K562 (cell line): ENCODE data around the gene CNKSR3. TPM values are rescaled to one million over a fixed set of nuclear protein-coding genes. Genes with fewer than 3 reads are reported as not detected.

Experiments used
- ATAC-seq: fragments of 200-7000 bp; cut with Tn5 transposase; 3 replicates; pipeline ENCODE4 v1.9.1; 2020; ENCODE audit warnings: moderate library complexity
- Bru-seq: library from RNA; stranded (reverse); fragments of 400-500 nt; gene quantifications from one replicate; lab custom pipeline; 2021; lab: Mats Ljungman, UMichigan
- BruChase-seq, 2 experiments: library from RNA; stranded (reverse); fragments of 400-500 nt; gene quantifications; one replicate each; lab custom pipeline; 2021; lab: Mats Ljungman, UMichigan
- BruUV-seq: library from RNA; stranded (reverse); fragments of 400-500 nt; replicated peaks from 2 replicates; lab custom pipeline; 2021; lab: Mats Ljungman, UMichigan
- CTCF ChIA-PET: fragments of 300-600 bp; formaldehyde crosslinking; extraction: SDS; loops from one replicate; lab custom pipeline; 2021; ENCODE audit warnings: low intra/inter-chr PET ratio; lab: Yijun Ruan, JAX
- POLR2A ChIA-PET: fragments of 300-600, 350-650 bp; sonication (Branson Sonifier 250); formaldehyde crosslinking; extraction: SDS; loops from one replicate; lab custom pipeline; 2021; ENCODE audit warnings: antibody characterized with exemption, inconsistent platforms; lab: Yijun Ruan, JAX
- DNase-seq, 4 experiments: peaks; one replicate each; pipeline versions ENCODE4 v3.0.0 to v3.0.0-alpha.2; 2011 to 2018; ENCODE audit warnings: low spot score in 3 of 4, mixed read lengths in 3 of 4; ENCODE audit errors: extremely low read depth in 1 of 4
- FAIRE-seq: peaks from 2 replicates; lab custom pipeline; 2011; peaks lifted over from hg19 to GRCh38; lab: Jason Lieb, UNC
- H2AFZ ChIP-seq: 2 replicates; pipeline ENCODE4 v1.6.0; 2011; ENCODE audit warnings: low read depth, low read length, control low read depth, inconsistent platforms
- H3K27ac ChIP-seq: fragments of 200-600 bp; 3 replicates; pipeline ENCODE4 v1.8.0; 2011; ENCODE audit warnings: low read depth, mild to moderate bottlenecking, control low read depth, inconsistent platforms, low read length, moderate library complexity, mixed read lengths; ENCODE audit errors: extremely low read depth
- H3K27me3 ChIP-seq, 2 experiments: fragments of 300-600 bp in 1 of 2; 2 replicates in 1 of 2; 3 replicates in 1 of 2; pipeline versions ENCODE4 v1.6.0 to v1.8.0; 2011; ENCODE audit warnings: inconsistent platforms in 2 of 2, low read length in 2 of 2, mild to moderate bottlenecking in 1 of 2, mixed read lengths in 1 of 2, moderate library complexity in 1 of 2; ENCODE audit not compliant: control insufficient read depth in 2 of 2, insufficient read depth in 2 of 2
- H3K36me3 ChIP-seq: fragments of 300-600 bp; 3 replicates; pipeline ENCODE4 v1.8.0; 2011; ENCODE audit warnings: mild to moderate bottlenecking, low read length, inconsistent platforms; ENCODE audit not compliant: control insufficient read depth, insufficient read depth
- H3K4me1 ChIP-seq, 2 experiments: fragments of 200-600 bp in 1 of 2; replicated peaks in 1 of 2; 2 replicates in 1 of 2; 3 replicates in 1 of 2; pipeline versions ENCODE4 v1.5.1 to v1.8.0; 2011; ENCODE audit warnings: inconsistent platforms in 2 of 2, low read length in 2 of 2, mild to moderate bottlenecking in 1 of 2, mixed read lengths in 1 of 2, moderate library complexity in 1 of 2; ENCODE audit not compliant: control insufficient read depth in 2 of 2, insufficient read depth in 2 of 2
- H3K4me2 ChIP-seq: 2 replicates; pipeline ENCODE4 v1.6.1; 2011; ENCODE audit warnings: low read length, control low read depth, inconsistent platforms, mixed read lengths; ENCODE audit not compliant: insufficient read depth
- H3K4me3 ChIP-seq: fragments of 200-600 bp; sonication (generic), shearing (Covaris generic); 2 replicates; pipeline ENCODE4 v1.5.1; 2016; ENCODE audit warnings: control low read depth, inconsistent platforms
- H3K79me2 ChIP-seq: fragments of 200-600 bp; 3 replicates; pipeline ENCODE4 v1.8.0; 2011; ENCODE audit warnings: low read length, inconsistent platforms; ENCODE audit not compliant: control insufficient read depth, insufficient read depth
- H3K9ac ChIP-seq, 2 experiments: 2 replicates each; pipeline versions ENCODE4 v1.6.0 to v1.6.1; 2011; ENCODE audit warnings: low read depth in 2 of 2, low read length in 2 of 2, control low read depth in 1 of 2, inconsistent platforms in 1 of 2, mild to moderate bottlenecking in 1 of 2, mixed read lengths in 1 of 2; ENCODE audit not compliant: insufficient read depth in 1 of 2
- H3K9me1 ChIP-seq: one replicate; pipeline ENCODE4 v1.6.0; 2011; ENCODE audit warnings: inconsistent platforms, mild to moderate bottlenecking, low read length, moderate library complexity; ENCODE audit not compliant: control insufficient read depth, insufficient read depth
- H3K9me3 ChIP-seq: replicated peaks from 2 replicates; pipeline ENCODE4 v1.5.1; 2011; ENCODE audit warnings: low read depth, low read length, inconsistent platforms; ENCODE audit not compliant: control insufficient read depth, insufficient read depth
- H4K20me1 ChIP-seq: replicated peaks from 2 replicates; pipeline ENCODE4 v1.6.1; 2011; ENCODE audit warnings: low read length, inconsistent platforms, mixed read lengths; ENCODE audit not compliant: control insufficient read depth, insufficient read depth
- ARNT ChIP-seq, 2 experiments: fragments of 450-650 bp; IDR thresholded peaks; 2 replicates each; pipeline ENCODE4 v1.6.1; 2016; ENCODE audit warnings: mild to moderate bottlenecking in 1 of 2
- CBFA2T2 ChIP-seq: fragments of 450-650 bp; conservative IDR thresholded peaks from 2 replicates; pipeline ENCODE4 v1.6.1; 2017; ENCODE audit warnings: mild to moderate bottlenecking
- DACH1 ChIP-seq: fragments of 450-650 bp; IDR thresholded peaks from 2 replicates; pipeline ENCODE4 v1.6.1; 2018; ENCODE audit not compliant: partially characterized antibody
- DNMT1 ChIP-seq: fragments of 450-650 bp; IDR thresholded peaks from 2 replicates; pipeline ENCODE4 v1.6.1; 2016; ENCODE audit warnings: antibody characterized with exemption, mild to moderate bottlenecking
- E2F3 ChIP-seq: fragments of 250-450 bp; sonication (Bioruptor Pico); IDR thresholded peaks from 2 replicates; pipeline ENCODE4 v1.4.0; 2020; ENCODE audit warnings: mild to moderate bottlenecking
- ELF1 ChIP-seq: fragments of 200-800 bp; sonication (Bioruptor generic); IDR thresholded peaks from 2 replicates; pipeline ENCODE4 v1.6.1; 2016; ENCODE audit warnings: missing genetic modification characterization, missing compliant biosample characterization
- MITF ChIP-seq: IDR thresholded peaks from 2 replicates; pipeline ENCODE4 v1.6.1; 2014; ENCODE audit warnings: antibody characterized with exemption
- SLC30A9 ChIP-seq: fragments of 250-450 bp; sonication (Bioruptor Pico); IDR thresholded peaks from 2 replicates; pipeline ENCODE4 v1.8.0; 2022; ENCODE audit warnings: mild to moderate bottlenecking, moderate library complexity
- SRSF1 ChIP-seq: fragments of 200-400 bp; formaldehyde crosslinking; IDR thresholded peaks from 2 replicates; pipeline ENCODE4 v1.6.1; 2017; ENCODE audit warnings: mild to moderate bottlenecking, low read depth, low read length, moderate library complexity
- TAF1 ChIP-seq: IDR thresholded peaks from 2 replicates; pipeline ENCODE4 v1.6.1; 2011; ENCODE audit warnings: mild to moderate bottlenecking, low read length, moderate library complexity; ENCODE audit not compliant: insufficient read depth, control insufficient read depth, severe bottlenecking; ENCODE audit errors: extremely low read depth
- XRCC5 ChIP-seq: fragments of 200-400 bp; formaldehyde crosslinking; IDR thresholded peaks from 2 replicates; pipeline ENCODE4 v1.6.1; 2017; ENCODE audit warnings: low read depth, mild to moderate bottlenecking, low read length
- ZBTB33 ChIP-seq: sonication (generic); formaldehyde crosslinking; IDR thresholded peaks from 2 replicates; pipeline ENCODE4 v1.8.1; 2023; ENCODE audit warnings: mild to moderate bottlenecking, missing genetic modification reagents
- ZNF785 ChIP-seq: fragments of 250-450 bp; sonication (Bioruptor Pico); IDR thresholded peaks from 2 replicates; pipeline ENCODE4 v1.4.0; 2020; ENCODE audit warnings: mild to moderate bottlenecking
- WGBS: fragments of 100-300 bp; shearing (Covaris generic); methylation state at CpG from one replicate; pipeline ENCODE4 v1.1.6; 2016; ENCODE audit warnings: low coverage, mixed read lengths; ENCODE audit not compliant: insufficient coverage; ENCODE audit errors: missing lambda C conversion rate; 5-methylcytosine and 5-hydroxymethylcytosine counted together
- in situ Hi-C: fragments of 300-500 bp; cut with MboI; formaldehyde crosslinking; loops from 4 replicates; pipeline ENCODE4 v1.15.0; 2018; ENCODE audit warnings: inconsistent platforms, mixed read lengths
- intact Hi-C: fragments of 100-400 bp; cut with micrococcal nuclease; formaldehyde crosslinking; loops from 2 replicates; pipeline ENCODE4 v1.14.2; 2022
- long read RNA-seq, 3 experiments: library from polyadenylated mRNA in 2 of 3; library from RNA in 1 of 3; unstranded in 2 of 3; stranded (forward) in 1 of 3; transcript quantifications; one replicate each; pipeline ENCODE4 v2.0.0, GENCODE V29; 2019 to 2022
- polyA minus RNA-seq, 3 experiments: library from RNA; depleted of rRNA, polyadenylated mRNA; stranded (reverse); fragments of >200 nt; gene quantifications; 2 replicates each; pipeline ENCODE4 v1.2.3, GENCODE V29; 2011
- polyA plus RNA-seq, 8 experiments: library from polyadenylated mRNA; depleted of rRNA in 4 of 8; stranded (reverse) in 5 of 8; unstranded in 3 of 8; fragments of >200 nt; fragmentation: Nextera tagmentation in 2 of 8; fragmentation: Illumina TruSeq in 1 of 8; extraction: Ambion mirVana in 2 of 8; extraction: Trizol in 1 of 8; gene quantifications; 2 replicates each; pipeline versions ENCODE4 v1.2.1 to v1.2.3, GENCODE V29; 2011 to 2014; ENCODE audit warnings: inconsistent platforms in 1 of 8, missing spikeins in 1 of 8
- total RNA-seq, 7 experiments: library from RNA; depleted of rRNA in 6 of 7; stranded (reverse); fragments of >200 nt in 6 of 7; fragmentation: Illumina TruSeq in 2 of 7; extraction: Trizol in 2 of 7; gene quantifications; 2 replicates each; pipeline versions ENCODE4 v1.2.1 to v1.2.3, GENCODE V29; 2011 to 2021; ENCODE audit warnings: low replicate concordance in 1 of 7

Gene CNKSR3
- 10.5 and 14.3 TPM in 2 replicates for total RNA-seq (2011; cell fraction: chromatin; rRNA removed; ENCODE audit: low replicate concordance)
- total RNA-seq (2011; cell fraction: nucleolus; rRNA removed) = 4.2 and 4.6 TPM in 2 replicates
- total RNA-seq (2011; cell fraction: nucleoplasm; rRNA removed) = 7.0 and 15.1 TPM in 2 replicates
- 6.7 and 11.6 TPM in 2 replicates for total RNA-seq (2014; rRNA removed)
- 19.4 and 20.6 TPM in 2 replicates for total RNA-seq (2014; rRNA removed; fragmentation: Illumina TruSeq; extraction: Trizol)
- total RNA-seq (2015; rRNA removed; fragmentation: Illumina TruSeq; extraction: Trizol) = 17.4 and 18.6 TPM in 2 replicates
- total RNA-seq (2021) = 25.7 and 27.9 TPM in 2 replicates
- 7.1 and 8.1 TPM in 2 replicates for polyA plus RNA-seq (2011; rRNA removed)
- polyA plus RNA-seq (2011; cell fraction: cytosol; rRNA removed) = 4.9 and 5.0 TPM in 2 replicates
- 5.8 and 8.4 TPM in 2 replicates for polyA plus RNA-seq (2011; cell fraction: nucleus; rRNA removed)
- polyA plus RNA-seq (2012) = 5.2 and 13.5 TPM in 2 replicates
- 24.2 and 29.6 TPM in 2 replicates for polyA plus RNA-seq (2014; fragmentation: Illumina TruSeq; extraction: Trizol)
- polyA plus RNA-seq (2014; fragmentation: Nextera tagmentation; extraction: Ambion mirVana) = 1 to 10 TPM; 4.5 to 5.3 TPM
- polyA plus RNA-seq (2014; rRNA removed) = 9.5 and 9.7 TPM in 2 replicates
- 11.9 and 12.1 TPM in 2 replicates for polyA minus RNA-seq (2011; rRNA and poly(A)+ RNA removed)
- polyA minus RNA-seq (2011; cell fraction: cytosol; rRNA and poly(A)+ RNA removed) = 5.2 and 6.2 TPM in 2 replicates
- 3.0 and 5.4 TPM in 2 replicates for polyA minus RNA-seq (2011; cell fraction: nucleus; rRNA and poly(A)+ RNA removed)
- percentile 87 among the genes with signal in this experiment for Bru-seq, nascent RNA
- BruChase-seq, experiment 1, labeled RNA remaining after a 2-hour chase = percentile 77 among the genes with signal in this experiment
- BruChase-seq, experiment 2, labeled RNA remaining after a 6-hour chase = percentile 76 among the genes with signal in this experiment
- long read RNA-seq, experiment 1, full-length matches to known transcripts = 51 of 104 reads
- long read RNA-seq, experiment 1, partial matches to known transcripts = 22 of 104 reads
- long read RNA-seq, experiment 1, other reads (novel, unspliced or antisense) = 31 of 104 reads
- long read RNA-seq, experiment 2, full-length matches to known transcripts = 7 of 19 reads
- long read RNA-seq, experiment 2, partial matches to known transcripts = 1 of 19 reads
- long read RNA-seq, experiment 2, other reads (novel, unspliced or antisense) = 11 of 19 reads
- long read RNA-seq, experiment 3, full-length matches to known transcripts = 7 of 11 reads
- long read RNA-seq, experiment 3, partial matches to known transcripts = 1 of 11 reads
- long read RNA-seq, experiment 3, other reads (novel, unspliced or antisense) = 3 of 11 reads

- peak within 1 kb of the TSS; percentile 70 for H3K27ac ChIP-seq
- no peak for FAIRE-seq
- H3K4me1 ChIP-seq = peaks cover 22 to 38% of the 10 kb centered on the region in 2 experiments; a peak in 4 of 5 replicates
- H4K20me1 ChIP-seq = no peaks in the 10 kb centered on the region
- no peaks in the 10 kb centered on the region for H3K27me3 ChIP-seq
- peak; percentile 85 for ATAC-seq
- no peaks in the 10 kb centered on the region for H3K9me3 ChIP-seq
- peak within 1 kb of the TSS; percentile 69 for H3K4me3 ChIP-seq
- no peaks in the 10 kb centered on the region for H3K9me1 ChIP-seq
- WGBS = under 1% methylated on average over 77 of the region's 86 CpGs
- BruUV-seq = no TSS peak
- peak within 1 kb of the TSS; percentile 85 for H3K4me2 ChIP-seq
- ChIA-PET POLR2A (interaction anchor here (0.9 to 2.6 kb wide), 6 partner anchors 10 to 789 kb away, joined by 3 to 12 read pairs (median 5); no protein-coding TSS in a partner anchor), CTCF (no interaction called here)
- peaks cover 20% of the 10 kb centered on the region; the same call in 2 of the 3 replicates for H3K36me3 ChIP-seq
- in situ Hi-C loops (loop anchor here (25.0 kb wide), 1 partner anchor 1523 kb away; the partner anchor contains the start of gene FBXO5), intact Hi-C loops (loop anchor here (5.0 kb wide), 2 partner anchors 47 to 82 kb away; no protein-coding TSS in a partner anchor)
- H3K79me2 ChIP-seq = peaks cover 52% of the 10 kb centered on the region
- peak within 1 kb of the TSS; percentile 76 to 95 for H3K9ac ChIP-seq
- DNase-seq = peak; percentile 89 to 95 (median 90)
- peak within 1 kb of the TSS; percentile 84 for H2AFZ ChIP-seq
- no peak for TF ChIP-seq ZNF785 (CRISPR knock-in tag)
- no peak for TF ChIP-seq DNMT1
- no peak for TF ChIP-seq E2F3 (CRISPR knock-in tag)
- no peak for TF ChIP-seq CBFA2T2
- no peak for TF ChIP-seq SRSF1
- TF ChIP-seq SLC30A9 (CRISPR knock-in tag) = no peak
- TF ChIP-seq TAF1 = peak; percentile 90
- TF ChIP-seq XRCC5 = 0 out of 2 replicates have a peak, but pooled peaks have one; percentile 8
- no peak; the same call in 1 of the 2 replicates for TF ChIP-seq ZBTB33
- no peak for TF ChIP-seq ELF1 (tag)
- TF ChIP-seq DACH1 = peak; percentile 52
- TF ChIP-seq MITF = 0 out of 2 replicates have a peak, but pooled peaks have one; percentile 20
- TF ChIP-seq ARNT (IDR thresholded peaks at IDR 0.05) = no peak
These were observed at the start of gene CNKSR3 for GRCh38 chr6:154510144-154510905. Gene CNKSR3, minus strand, starts transcription at chr6:154510685. Its CDS starts 571 bp downstream, at chr6:154510114.
